ENCODE data around the gene GALNT8. TPM values are rescaled to one million over a fixed set of nuclear protein-coding genes. Genes with fewer than 3 reads are reported as not detected.

Gene GALNT8
- total RNA-seq, 4 donors from 2014 or later = 0.29 to 5.8 (median 0.70) TPM; not detected in 1

DNA sequence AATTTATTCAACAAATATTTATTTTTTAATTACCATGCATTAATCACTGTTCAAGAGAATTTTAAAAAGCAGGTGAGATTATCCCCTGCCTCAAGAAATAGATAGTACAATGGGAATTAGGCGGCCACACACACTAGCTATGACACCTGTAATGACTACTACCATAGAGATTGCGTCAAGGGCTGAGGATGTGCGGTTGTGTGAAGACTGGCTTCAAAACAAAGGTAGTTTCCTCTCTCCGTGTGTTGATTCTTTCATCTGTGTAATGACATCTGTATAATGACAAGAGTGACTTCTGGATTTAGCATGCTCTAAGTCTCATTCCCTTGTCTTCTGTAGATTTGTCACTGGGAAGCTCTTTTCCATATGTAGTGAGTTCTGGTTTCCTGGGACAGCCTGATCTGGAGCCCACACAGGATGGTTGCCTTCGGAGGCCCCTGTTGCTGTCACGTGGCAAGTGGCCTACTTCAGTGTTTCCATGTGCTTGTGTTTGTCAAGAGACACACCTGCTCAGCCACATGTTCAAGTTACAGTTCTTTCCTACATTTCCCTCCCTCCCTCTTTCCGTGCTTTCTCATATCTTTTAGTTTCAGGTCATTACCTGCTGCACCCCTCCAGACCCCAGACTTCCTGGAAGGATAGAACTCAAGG lies 64.3 kb downstream of the GALNT8 start:
- no peak overlapping the region for H3K27ac ChIP-seq
- H3K4me1 ChIP-seq = no peaks in the 10 kb centered on the region
- H3K27me3 ChIP-seq = no peaks in the 10 kb centered on the region
- no peak for DNase-seq
- no peak overlapping the region for H3K4me3 ChIP-seq
- intact Hi-C loops (cut with DNase I; ENCODE audit: low total_unique reads) = no loop called here
- no peaks in the 10 kb centered on the region for H3K9me3 ChIP-seq
- no peak for TF ChIP-seq POLR2A (IDR thresholded peaks at IDR 0.05)
- TF ChIP-seq, protein P1, sequence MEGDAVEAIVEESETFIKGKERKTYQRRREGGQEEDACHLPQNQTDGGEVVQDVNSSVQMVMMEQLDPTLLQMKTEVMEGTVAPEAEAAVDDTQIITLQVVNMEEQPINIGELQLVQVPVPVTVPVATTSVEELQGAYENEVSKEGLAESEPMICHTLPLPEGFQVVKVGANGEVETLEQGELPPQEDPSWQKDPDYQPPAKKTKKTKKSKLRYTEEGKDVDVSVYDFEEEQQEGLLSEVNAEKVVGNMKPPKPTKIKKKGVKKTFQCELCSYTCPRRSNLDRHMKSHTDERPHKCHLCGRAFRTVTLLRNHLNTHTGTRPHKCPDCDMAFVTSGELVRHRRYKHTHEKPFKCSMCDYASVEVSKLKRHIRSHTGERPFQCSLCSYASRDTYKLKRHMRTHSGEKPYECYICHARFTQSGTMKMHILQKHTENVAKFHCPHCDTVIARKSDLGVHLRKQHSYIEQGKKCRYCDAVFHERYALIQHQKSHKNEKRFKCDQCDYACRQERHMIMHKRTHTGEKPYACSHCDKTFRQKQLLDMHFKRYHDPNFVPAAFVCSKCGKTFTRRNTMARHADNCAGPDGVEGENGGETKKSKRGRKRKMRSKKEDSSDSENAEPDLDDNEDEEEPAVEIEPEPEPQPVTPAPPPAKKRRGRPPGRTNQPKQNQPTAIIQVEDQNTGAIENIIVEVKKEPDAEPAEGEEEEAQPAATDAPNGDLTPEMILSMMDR (IDR thresholded peaks at IDR 0.05) = no peak
- no peaks in the 10 kb centered on the region for H3K36me3 ChIP-seq

- intact Hi-C loops (cut with DNase I; ENCODE audit: low total_unique reads) = no loop called here
- TF ChIP-seq POLR2A (IDR thresholded peaks at IDR 0.05) = no peak
- TF ChIP-seq, protein P1 (IDR thresholded peaks at IDR 0.05) = no peak
- Histone ChIP-seq H3K9me3 (no peaks in the 10 kb centered on the region), H3K4me1 (no peaks in the 10 kb centered on the region), H3K4me3 (no peak overlapping the region), H3K36me3 (no peaks in the 10 kb centered on the region), H3K27ac (no peak overlapping the region), H3K27me3 (no peaks in the 10 kb centered on the region)
- DNase-seq = no peak
Measured at GRCh38 chr12:4786795-4787194, 66.6 kb downstream of the GALNT8 start.

GRCh38 chr12:4787965-4788364 lies 67.8 kb downstream of the GALNT8 start:
- no peak for TF ChIP-seq POLR2A (IDR thresholded peaks at IDR 0.05)
- TF ChIP-seq, protein P1 (IDR thresholded peaks at IDR 0.05) = no peak
- no peak overlapping the region for H3K27ac ChIP-seq

DNA sequence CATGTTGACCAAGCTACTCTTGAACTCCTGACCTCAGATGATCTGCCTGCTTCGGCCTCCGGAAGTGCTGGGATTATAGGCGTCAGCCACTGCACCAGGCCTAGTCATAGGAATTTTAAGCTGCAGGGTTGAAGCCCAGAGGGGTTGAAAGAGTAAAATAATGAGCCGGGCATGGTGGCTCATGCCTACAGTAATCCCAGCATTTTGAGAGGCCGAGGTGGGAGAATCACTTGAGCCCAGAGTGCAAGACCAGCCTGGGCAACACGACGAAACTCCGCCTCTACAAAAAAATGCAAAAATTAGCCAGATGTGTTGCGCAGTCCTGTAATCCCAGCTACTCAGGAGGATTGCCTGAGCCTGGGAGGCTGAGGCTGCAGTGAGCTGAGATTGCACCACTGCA lies 69.6 kb downstream of the GALNT8 start:
- no peak for DNase-seq
- Histone ChIP-seq H3K4me3 (no peak overlapping the region), H3K27ac (no peak overlapping the region), H3K36me3 (no peaks in the 10 kb centered on the region), H3K27me3 (no peaks in the 10 kb centered on the region), H3K9me3 (no peaks in the 10 kb centered on the region), H3K4me1 (no peaks in the 10 kb centered on the region)
- intact Hi-C loops (cut with DNase I; ENCODE audit: low total_unique reads) = no loop called here
- TF ChIP-seq POLR2A (IDR thresholded peaks at IDR 0.05) = no peak
- TF ChIP-seq, protein P1 (IDR thresholded peaks at IDR 0.05) = no peak

More at GRCh38 chr12:4787965-4788364, 67.8 kb downstream of the GALNT8 start:
- H3K27me3 ChIP-seq = no peaks in the 10 kb centered on the region
- no peaks in the 10 kb centered on the region for H3K9me3 ChIP-seq
- no peak for DNase-seq
- intact Hi-C loops (cut with DNase I; ENCODE audit: low total_unique reads) = no loop called here
- H3K4me1 ChIP-seq = no peaks in the 10 kb centered on the region
- H3K36me3 ChIP-seq = no peaks in the 10 kb centered on the region
- no peak overlapping the region for H3K4me3 ChIP-seq

DNA sequence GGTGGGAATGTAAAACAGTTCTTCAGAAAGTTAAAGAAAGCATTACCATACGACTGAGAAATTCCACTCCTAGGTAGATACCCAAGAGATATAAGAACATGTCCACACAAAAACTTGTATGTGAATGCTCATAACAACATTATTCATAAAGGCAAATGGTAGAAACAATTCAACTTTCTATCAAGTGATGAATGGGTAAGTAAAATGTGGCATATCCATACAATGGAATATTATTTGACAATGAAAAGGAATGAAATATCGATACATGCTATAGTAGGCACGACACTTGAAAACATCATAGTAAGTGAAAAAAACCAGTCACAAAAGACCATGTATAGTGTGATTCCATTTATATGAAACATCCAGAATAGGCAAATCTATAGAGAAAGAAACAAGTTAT lies 71.3 kb downstream of the GALNT8 start:
- H3K4me3 ChIP-seq = no peak overlapping the region
- intact Hi-C loops (cut with DNase I; ENCODE audit: low total_unique reads) = no loop called here

More for the DNA sequence above, 71.3 kb downstream of the GALNT8 start:
- Histone ChIP-seq H3K9me3 (no peaks in the 10 kb centered on the region), H3K4me1 (no peaks in the 10 kb centered on the region), H3K27me3 (no peaks in the 10 kb centered on the region), H3K27ac (no peak overlapping the region), H3K36me3 (no peaks in the 10 kb centered on the region)
- TF ChIP-seq, protein P1 (IDR thresholded peaks at IDR 0.05) = no peak
- TF ChIP-seq POLR2A (IDR thresholded peaks at IDR 0.05) = no peak
- no peak for DNase-seq

Measured in uterus (tissue), 4 donors.